ENCODE results near the gene KRTAP16-1.
"Not testable (repeated sequence)": the region's sequence is repeated elsewhere in the genome, so short reads cannot be mapped to it uniquely, and the experiment has no call there.

The KRTAP16-1 gene, protein sequence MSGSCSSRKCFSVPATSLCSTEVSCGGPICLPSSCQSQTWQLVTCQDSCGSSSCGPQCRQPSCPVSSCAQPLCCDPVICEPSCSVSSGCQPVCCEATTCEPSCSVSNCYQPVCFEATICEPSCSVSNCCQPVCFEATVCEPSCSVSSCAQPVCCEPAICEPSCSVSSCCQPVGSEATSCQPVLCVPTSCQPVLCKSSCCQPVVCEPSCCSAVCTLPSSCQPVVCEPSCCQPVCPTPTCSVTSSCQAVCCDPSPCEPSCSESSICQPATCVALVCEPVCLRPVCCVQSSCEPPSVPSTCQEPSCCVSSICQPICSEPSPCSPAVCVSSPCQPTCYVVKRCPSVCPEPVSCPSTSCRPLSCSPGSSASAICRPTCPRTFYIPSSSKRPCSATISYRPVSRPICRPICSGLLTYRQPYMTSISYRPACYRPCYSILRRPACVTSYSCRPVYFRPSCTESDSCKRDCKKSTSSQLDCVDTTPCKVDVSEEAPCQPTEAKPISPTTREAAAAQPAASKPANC

DNA sequence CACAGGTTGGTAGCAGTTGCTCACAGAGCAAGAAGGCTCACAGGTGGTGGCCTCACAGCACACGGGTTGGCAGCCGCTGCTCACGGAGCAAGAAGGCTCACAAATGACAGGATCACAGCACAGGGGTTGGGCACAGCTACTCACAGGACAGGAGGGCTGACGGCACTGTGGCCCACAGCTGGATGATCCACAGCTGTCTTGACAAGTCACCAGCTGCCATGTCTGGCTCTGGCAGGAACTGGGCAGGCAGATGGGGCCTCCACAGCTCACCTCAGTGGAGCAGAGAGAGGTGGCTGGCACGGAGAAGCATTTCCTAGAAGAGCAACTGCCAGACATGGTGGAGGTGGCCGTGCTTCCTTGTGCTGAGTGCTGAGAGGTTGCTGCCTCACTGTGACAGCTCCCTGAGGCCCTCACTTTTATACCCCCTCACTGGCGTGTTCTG lies at the start of gene KRTAP16-1:
Gene KRTAP16-1, minus strand, starts transcription at position 392 of the 442 bp plus-strand sequence. Its CDS starts 56 bp downstream, at position 336.
- no peak for DNase-seq (ENCODE audit: low spot score)

DNA sequence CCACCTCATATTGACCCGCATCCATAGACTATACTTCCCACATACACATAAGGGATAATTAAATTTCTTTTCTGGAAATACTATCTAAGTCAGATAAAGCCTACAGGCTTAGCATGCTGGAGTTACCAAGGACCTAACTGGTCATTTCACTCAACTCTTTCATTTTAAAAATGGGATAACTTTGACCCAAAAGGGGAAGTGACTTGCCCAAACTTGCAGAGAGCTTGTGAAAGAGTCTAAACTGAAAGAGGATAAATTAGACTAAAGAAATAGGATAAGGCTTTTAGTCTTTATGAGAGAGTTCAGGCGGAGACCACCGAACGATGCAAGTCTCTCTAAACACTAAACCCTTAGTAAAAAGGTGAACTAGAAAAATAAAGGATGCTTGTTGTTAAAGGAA lies 45.4 kb upstream of the KRTAP16-1 start:
- DNase-seq (ENCODE audit: low spot score): no peak

DNA sequence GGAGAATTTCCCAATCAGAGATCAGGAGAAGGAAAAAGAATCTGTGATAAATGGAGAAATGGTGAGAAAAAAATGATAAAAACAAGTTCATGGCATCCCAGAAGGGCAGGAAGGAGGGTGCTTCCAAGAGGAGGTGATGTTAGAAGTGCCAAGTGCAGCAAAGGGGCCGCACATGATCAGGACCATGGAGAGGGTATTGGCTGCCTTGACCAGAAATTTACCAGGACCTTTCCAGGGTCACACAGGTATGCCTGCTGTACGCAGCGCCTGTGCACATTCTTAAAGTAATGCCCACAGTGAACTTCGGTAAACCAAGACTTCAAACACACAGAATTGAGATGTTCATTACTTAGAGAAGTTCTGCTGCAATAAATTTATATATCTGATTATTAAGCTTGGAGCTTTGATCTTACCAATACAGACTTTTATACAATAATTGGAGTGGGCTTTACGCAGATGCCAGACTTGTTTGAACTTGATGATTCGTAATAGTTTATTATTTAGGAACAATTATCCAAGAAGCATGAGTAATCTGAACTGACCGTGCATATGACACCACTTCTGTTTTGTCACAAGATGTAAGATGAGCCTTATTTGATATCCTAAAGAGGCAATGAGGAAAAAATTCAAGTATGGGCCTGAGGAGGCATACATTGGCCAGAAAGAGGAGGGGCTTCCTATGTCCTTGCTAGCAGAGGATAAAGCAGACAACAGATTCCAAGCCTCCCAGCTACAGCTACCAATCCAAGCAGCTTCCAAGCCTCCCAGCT lies 43.7 kb upstream of the KRTAP16-1 start:
- DNase-seq (ENCODE audit: low spot score): no peak

DNA sequence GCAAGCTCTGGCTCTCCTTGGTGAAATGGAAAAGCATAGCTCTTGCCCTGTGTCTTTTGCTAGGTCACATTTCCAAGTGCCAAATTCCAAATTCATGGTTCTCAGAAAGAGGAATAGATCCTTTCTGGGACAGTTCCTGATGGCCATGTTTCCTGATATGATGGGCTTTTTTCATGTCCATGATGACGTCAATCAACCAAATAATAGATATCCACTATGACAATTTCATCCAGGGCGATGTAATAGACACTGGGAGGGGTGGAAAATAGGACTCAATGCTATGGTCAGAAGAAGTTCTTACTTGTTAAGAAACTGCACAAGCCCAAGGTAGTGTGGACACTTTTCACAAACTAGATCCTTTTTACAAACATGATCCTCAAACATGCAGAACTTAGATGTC lies 42.1 kb upstream of the KRTAP16-1 start:
- no peak for DNase-seq (ENCODE audit: low spot score)

DNA sequence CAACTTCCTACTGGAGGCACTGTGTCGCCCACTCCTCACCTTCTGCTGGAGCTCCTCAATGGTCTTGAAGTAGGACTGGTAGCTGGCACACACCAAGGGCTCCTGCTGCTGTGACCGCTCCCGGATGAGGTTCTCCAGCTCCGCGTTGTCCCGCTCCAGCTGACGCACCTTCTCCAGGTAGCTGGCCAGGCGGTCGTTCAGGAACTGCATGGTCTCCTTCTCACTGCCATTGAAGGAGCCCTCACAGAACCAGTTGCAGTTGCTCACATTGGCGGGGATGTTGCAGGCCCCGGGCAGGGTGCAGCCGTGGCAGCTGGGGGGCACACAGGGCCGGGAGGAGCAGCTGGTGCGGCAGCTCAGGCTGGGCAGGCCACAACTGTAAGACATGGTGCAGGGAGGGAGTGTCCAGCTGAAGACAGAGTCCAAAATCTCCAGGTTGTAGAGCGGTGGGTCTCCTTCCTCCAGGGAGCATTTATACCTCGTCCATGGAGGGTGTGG lies 41.3 kb upstream of the KRTAP16-1 start, which contains the start of gene KRT33A:
Gene KRT33A, minus strand, starts transcription at position 448 of the 498 bp plus-strand sequence. Its CDS starts 61 bp downstream, at position 387.
- DNase-seq (ENCODE audit: low spot score): not testable (repeated sequence)

DNA sequence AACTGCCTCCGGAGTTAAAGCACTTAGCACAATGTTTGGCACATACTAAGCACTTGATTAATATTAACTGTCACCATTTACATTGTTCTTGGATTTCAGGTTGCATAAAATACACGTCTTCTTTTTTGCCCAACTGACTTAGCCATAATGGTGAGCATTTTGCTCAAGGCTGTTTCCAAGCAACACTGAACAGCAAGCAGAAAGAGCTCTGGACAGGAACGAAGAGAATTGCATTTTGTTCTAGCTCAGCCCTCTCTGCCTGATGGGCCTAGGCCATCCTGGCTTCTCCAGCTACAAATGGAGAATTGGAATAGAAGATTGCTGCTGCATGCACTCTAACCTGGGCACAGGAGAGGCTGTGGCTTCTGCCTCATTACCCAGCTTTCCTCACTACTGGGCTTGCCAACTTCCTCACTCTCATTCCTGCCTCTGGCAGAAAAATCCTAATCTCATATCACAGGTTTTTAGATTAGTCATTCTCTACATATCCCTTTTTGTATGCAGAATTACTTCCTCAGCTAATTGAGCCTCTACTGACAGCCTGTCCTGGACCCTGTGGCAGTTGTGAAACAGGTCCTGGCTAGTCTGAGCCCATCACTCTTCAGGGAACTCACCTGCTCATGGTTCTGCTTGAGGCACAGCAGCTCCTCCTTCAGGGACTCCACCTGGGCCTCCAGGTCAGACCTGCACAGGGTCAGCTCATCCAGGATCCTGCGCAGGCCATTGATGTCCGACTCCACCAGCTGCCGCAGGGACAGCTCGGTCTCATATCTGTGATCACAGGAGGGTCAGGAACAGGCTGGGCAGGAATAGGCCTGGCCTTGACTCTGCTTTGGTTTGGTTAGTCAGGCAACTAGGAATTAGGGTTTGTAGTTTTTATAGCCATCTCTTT lies 39.0 kb upstream of the KRTAP16-1 start:
- DNase-seq (ENCODE audit: low spot score): no peak

DNA sequence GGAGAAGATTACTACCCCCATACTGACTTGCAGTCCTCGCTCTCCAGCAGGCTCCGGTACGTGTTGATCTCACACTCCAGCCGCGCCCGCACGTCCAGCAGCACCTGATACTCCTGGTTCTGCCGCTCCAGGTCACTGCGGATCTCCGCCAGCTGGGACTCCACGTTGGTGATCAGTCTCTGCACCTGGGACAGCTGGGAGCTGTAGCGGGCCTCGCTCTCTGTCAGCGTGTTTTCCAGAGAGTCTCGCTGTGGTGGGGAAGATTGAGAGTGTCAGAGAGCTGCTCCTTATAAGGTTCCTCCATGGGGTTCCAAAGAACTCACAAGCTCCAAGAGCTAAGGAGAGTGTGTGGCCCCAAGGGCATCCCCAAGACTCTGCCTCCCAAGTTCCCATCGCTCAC lies 37.3 kb upstream of the KRTAP16-1 start:
- DNase-seq (ENCODE audit: low spot score): not testable (repeated sequence)

DNA sequence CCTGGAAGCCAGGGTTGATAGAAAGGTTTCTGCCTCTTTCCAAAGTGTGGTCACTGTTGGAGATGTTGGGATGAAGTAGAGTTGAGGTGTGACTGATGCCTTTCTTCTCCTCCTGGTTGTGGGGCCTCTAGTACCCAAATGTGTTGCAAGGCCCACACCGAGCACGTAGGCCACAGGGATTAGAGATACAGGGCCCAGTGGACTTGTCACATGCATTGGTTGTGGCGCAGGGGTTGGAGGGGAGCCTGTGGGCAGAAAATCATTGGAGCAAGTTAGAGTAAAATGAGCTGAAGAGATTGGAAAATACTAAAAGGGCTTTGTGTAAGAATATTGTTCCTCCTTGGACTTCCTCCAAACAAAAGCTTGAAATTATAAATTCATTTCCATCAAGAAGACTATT lies 36.9 kb upstream of the KRTAP16-1 start:
- no peak for DNase-seq (ENCODE audit: low spot score)

DNA sequence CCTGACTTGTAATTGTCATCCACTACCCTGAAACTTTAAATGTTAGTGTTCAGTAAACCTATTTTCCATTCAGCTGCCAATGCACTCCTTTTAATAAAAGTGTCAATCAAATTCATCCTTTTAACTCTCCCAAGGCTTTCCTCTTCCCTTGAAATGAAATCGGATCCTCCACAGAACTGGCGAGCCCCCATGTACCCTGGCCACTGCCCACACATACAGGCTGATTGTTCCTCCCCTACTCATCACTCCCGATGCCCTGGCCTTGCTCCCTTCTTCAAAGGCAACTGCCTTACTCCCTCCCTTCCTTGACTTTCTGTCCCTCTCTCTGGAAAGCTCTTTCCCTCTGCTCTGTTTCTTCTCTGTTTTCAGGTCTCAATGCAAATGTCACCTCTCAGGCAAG lies 33.9 kb upstream of the KRTAP16-1 start:
- no peak for DNase-seq (ENCODE audit: low spot score)

DNA sequence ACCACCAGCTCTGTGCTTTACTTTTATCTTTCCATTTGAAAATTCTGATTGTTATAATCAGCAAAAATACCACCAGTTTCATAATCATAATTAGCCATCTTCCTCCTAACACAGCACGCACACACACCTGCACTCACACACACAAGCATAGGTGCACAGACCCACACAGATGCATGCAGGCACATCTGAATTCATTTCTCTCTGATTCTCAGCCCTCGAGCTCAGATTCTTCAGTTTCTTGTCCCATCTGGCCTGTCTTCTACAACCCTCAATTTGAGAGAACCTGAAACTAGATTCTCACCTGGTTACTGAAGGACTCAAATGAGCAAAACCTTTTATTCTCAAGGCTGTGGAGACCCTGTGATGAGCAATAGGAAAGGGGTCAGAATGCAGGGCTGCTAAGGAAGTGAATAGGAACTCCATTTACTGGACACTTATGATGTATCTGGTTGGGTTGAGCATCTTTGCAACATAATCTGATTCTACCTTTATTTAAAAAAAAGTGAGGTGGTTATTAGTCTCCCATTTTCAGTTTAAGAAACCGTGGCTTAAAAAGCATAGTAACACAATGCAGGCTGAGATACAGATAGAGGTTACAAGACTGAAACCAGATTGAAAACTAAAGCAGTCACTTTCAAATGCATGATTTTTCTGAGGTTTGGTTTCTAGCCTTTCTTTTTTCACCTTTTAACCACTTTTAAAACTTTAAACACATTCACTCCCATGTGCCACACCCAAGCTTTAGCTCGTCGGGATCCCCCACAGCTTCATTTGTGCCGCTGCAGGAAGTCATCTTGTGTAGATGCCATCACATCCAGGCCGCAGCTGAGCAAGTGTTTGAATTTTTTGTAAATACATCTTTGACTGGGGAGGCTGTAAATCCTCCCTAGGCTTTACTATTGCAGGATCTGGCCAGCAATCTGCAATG lies 32.1 kb upstream of the KRTAP16-1 start:
- DNase-seq (ENCODE audit: low spot score): no peak

DNA sequence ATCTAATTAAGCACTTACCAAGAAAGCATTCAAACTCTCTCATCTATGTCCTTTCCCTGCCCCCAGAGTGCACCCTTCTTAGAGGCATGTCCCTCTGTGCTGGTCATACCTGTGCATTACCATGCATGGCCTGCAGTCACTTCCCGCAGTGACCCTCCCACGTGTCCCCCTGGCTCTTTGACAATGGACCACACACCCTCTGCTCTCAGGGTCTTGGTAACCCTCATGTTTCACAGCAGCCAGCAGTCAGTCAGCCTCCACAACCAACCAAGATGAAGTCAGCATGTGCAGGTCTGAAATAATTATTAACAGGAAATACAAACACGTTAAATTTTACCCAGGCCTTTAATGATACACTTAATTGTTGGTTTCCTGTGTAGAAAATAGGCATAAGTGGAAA lies 31.4 kb upstream of the KRTAP16-1 start:
- DNase-seq (ENCODE audit: low spot score): no peak

DNA sequence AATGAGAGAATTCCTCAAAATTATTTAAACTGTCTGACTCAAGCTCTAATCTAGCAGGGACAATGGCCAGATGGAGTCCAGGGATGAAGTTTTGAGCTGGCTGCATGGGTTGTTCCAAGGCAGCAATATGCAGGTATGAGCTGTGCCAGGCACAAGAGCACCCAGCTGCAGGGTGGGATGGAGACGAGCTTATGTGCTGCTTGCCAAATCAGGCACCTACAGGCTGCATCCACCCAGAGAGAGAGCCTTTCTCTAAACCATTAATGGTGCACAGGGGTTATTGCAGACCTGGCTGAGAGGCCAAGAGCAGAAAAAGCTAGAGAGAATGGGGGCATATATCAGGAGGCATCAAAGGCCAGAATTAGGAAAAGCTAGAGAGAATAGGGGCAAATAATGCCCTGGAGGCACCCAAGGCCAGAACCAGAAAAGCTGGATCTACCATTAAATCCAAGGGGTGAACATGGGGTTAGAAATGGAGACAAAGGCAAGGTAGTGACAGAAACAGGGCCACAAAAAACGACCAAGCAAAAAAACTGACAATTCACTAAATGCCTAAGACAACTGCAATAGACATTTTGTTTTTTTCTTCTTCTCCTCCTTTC lies 30.6 kb upstream of the KRTAP16-1 start:
- no peak for DNase-seq (ENCODE audit: low spot score)

DNA sequence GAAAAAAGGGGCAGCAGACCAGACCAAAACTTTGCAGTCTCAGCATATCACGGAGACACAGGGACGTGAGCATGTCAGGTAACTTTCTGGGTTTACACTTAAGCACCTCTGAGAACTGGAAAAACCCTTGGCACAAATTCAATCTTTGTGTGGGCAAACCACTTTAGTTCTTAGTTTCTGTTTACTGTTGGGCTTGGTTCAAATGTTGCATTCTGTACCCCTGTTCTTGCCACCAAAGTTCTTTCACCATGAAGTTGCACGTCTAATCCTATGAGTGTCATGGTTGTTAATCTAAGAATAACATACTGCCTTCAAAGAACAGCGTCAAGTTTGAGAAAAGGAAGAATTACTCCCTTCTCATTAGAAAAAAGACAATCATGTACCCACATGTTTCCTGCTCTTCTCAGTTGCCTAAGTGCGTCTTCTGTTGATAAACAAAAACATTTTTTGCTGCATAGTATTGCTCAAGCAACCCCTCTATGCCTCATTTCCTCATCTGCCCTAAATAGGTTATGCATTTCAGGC lies 29.9 kb upstream of the KRTAP16-1 start:
- DNase-seq (ENCODE audit: low spot score): no peak

DNA sequence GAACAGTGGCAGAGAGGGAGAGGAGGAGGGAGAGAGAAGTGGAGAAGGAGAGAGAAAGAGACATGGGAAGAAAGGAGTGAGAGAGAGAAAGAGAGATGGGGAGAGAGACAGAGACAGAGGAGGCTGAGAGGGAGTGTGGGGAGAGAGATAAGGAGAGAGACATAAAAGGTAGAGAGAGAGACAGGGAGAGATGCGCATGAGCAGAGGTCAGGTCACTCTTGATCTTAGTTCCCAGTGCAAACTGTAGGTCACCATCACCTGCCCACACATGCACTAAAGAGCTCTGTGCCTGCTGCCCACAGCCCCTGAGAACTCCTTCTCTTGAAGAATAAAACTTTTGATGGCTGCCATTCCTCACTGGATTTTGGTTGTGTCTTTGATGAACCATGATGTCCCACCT lies 26.6 kb upstream of the KRTAP16-1 start:
- DNase-seq (ENCODE audit: low spot score): no peak

DNA sequence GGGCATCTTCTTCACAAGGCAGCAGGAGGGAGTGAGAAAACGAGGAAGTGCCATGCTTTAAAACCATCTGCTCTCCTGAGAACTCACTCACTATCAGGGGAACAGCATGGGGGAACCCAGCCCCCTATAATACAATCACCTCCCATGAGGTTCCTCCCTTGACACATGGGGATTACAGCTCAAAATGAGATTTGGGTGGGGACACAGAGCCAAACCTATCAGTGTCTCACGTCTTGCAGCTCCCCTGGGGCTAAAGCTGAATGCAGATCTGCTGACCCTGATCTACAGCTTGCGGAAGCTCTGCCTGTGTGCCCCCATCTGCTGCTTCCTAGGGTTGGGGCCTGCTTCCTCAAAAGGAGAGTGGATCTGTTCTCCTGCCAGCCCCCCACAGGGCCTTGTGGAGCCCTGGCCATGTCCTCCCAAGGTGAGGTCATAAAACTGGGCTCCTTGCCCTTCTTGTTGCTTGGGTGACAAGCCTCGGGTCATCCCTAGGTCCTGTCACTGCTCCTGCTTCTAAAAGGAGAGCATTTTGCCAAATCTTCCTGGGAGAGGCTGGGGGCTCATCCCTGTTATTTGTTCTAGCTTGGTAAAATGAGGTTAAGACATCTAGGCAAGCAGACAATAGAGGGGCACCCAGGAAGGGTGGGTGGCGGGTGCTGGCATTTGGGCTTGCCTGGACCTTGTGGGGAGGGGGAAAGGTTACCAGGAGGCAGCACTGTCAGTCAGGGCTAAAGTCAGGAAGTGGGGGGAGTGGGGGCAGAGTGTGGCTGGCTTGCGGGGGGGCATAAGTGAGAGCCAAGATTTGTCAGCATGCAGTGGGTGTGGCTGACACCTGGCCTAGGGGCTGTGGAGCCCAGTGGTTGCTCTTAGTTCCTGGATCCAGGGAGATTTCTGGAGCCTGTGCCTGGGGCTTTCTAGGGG lies 25.5 kb upstream of the KRTAP16-1 start:
- DNase-seq (ENCODE audit: low spot score): no peak

DNA sequence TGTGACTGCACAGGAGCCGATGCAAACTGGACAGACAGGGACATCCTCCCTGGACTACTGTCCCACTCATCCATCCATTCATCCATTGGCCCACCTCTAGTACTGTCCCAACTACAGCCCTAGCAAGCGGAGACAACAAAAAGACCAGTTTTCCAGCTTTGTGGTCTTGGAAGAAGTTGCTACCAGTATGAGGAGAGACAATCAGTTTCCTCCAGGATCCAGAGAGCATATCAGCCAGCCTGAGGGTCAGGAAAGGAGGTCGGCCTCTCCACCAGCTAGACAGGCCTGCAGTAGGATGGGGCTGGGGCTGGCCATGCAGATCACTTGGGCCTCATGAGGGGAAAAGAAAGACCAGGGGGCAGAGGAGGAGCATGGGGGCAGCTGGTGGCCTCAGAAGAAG lies 24.7 kb upstream of the KRTAP16-1 start:
- DNase-seq (ENCODE audit: low spot score): no peak

DNA sequence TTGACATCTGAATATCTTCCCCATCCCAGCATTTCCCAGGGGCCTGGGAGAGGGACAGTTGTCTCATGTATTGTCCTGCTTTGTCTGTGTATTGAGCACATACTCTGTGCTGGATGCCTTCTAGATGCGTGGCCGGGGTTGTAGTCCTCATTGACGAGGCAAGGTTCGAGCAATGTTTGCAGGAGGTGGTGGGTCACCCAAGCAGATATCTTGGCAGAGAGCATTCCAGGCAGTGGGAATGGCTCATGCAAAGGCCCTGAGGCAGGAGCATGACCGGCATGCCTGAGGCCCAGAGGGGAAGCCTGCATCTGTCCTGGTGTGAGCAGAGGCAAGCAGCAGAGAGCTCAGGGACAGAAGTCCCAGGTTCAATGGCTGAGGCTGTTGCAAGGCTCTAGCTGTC lies 24.0 kb upstream of the KRTAP16-1 start:
- DNase-seq (ENCODE audit: low spot score): no peak

DNA sequence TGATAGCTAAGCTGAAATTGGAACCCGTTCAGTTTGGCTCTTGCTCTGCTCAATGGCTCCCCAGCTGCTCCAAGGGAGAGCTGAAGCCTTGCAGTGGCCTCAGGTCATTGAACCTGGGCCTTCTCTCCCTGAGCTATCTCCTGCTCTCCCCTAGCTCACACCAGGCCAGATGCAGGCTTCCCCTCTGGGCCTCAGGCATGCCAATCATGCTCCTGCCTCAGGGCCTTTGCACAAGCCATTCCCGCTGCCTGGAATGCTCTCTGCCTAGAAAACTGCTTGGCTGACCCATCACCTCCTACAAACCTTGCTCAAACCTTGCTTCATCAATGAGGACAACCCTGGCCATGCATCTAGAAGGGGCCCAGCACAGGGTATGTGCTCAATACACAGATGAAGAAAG lies 23.1 kb upstream of the KRTAP16-1 start:
- no peak for DNase-seq (ENCODE audit: low spot score)

DNA sequence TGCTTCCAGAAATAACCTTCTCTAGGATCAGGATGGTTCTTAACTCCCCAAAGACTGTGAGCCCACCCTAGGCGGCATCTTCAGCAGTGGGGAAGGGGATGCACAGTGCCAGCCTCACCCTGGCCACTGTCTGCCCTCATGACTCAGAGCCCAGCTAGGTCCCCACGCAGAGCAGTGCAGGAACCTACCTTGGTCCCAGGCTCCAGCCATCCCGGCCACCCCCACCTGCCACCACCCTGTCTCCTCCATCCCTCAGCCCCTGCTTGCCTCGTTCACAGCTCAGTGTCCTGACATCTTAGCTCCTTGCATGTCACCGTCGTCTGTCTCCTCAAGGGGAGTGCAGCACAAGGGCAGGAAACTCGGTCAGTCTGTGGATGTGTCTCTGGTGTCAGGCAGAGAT lies 22.5 kb upstream of the KRTAP16-1 start:
- DNase-seq (ENCODE audit: low spot score): no peak
